ENCODE measurements around the gene TKFC.

DNA sequence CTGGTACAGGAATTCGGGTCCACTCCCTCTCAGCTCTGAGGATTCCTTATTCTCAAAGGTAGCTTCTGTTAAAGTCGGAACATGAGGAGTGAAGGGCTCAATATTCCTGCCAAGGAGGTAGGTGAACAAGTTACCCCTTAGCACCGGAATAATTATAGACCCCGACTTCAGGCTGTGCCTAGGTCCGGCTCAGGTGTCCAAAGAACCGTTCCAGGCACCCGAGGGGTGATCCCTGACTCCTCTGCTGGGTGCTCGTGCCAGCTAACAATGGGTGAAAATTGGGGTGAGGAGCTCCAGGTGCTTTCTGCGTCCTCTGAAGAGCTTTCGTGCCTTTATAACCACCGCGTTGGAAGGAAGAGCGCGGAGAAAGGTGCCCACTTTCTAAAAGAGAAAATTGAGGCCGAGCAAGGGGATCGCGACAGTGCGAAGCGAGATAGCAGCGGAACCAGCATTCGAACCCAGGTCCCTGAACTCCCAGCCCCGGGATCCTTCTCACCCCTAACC lies 28.3 kb downstream of the TKFC start:
- TF ChIP-seq CTCF (IDR thresholded peaks at IDR 0.05) (no peak), EP300 (IDR thresholded peaks at IDR 0.05) (no peak), POLR2A (IDR thresholded peaks at IDR 0.05) (no peak)
